Astrocyte (in vitro differentiated cells and primary cell): Measurements from ENCODE around the gene PSMB9. TPM values are rescaled to one million over a fixed set of nuclear protein-coding genes. Genes with fewer than 3 reads are reported as not detected.
A peak's percentile ranks its signal among the peaks of the same experiment; 100 is the strongest.

Source experiments
- DNase-seq: peaks from one replicate; pipeline ENCODE4 v3.0.0-alpha.2; 2010; ENCODE audit warnings: low read depth
- FAIRE-seq: peaks from 2 replicates; lab custom pipeline; 2011; peaks lifted over from hg19 to GRCh38; lab: Jason Lieb, UNC
- H2AFZ ChIP-seq: 2 replicates; pipeline ENCODE4 v1.6.0; 2012; ENCODE audit warnings: low read depth, low read length, inconsistent platforms
- H3K27ac ChIP-seq: 2 replicates; pipeline ENCODE4 v1.5.1; 2011; ENCODE audit warnings: low read depth, low read length, inconsistent platforms
- H3K27me3 ChIP-seq: 2 replicates; pipeline ENCODE4 v1.6.0; 2011; ENCODE audit warnings: low read length, inconsistent platforms; ENCODE audit not compliant: insufficient read depth
- H3K36me3 ChIP-seq: 2 replicates; pipeline ENCODE4 v1.5.1; 2011; ENCODE audit warnings: low read length, inconsistent platforms; ENCODE audit not compliant: insufficient read depth
- H3K4me1 ChIP-seq: 2 replicates; pipeline ENCODE4 v1.5.1; 2011; ENCODE audit warnings: low read length, inconsistent platforms; ENCODE audit not compliant: insufficient read depth
- H3K4me2 ChIP-seq: 2 replicates; pipeline ENCODE4 v1.6.0; 2012; ENCODE audit warnings: low read length, inconsistent platforms
- H3K4me3 ChIP-seq: 2 replicates; pipeline ENCODE4 v1.5.1; 2011; ENCODE audit warnings: low read depth, mild to moderate bottlenecking, low read length, inconsistent platforms; ENCODE audit not compliant: insufficient read depth
- H3K79me2 ChIP-seq: 2 replicates; pipeline ENCODE4 v1.6.0; 2012; ENCODE audit warnings: mild to moderate bottlenecking, low read length, inconsistent platforms; ENCODE audit not compliant: insufficient read depth
- H3K9ac ChIP-seq: 2 replicates; pipeline ENCODE4 v1.6.0; 2012; ENCODE audit warnings: mild to moderate bottlenecking, low read length, inconsistent platforms
- H3K9me3 ChIP-seq: 2 replicates; pipeline ENCODE4 v1.5.1; 2012; ENCODE audit warnings: low read depth, mild to moderate bottlenecking, low read length, inconsistent platforms; ENCODE audit not compliant: insufficient read depth
- H4K20me1 ChIP-seq: 2 replicates; pipeline ENCODE4 v1.6.0; 2012; ENCODE audit warnings: low read length, inconsistent platforms; ENCODE audit not compliant: insufficient read depth
- H3K27ac Mint-ChIP-seq: one replicate; pipeline ENCODE4 v1.8.0; 2021; ENCODE audit warnings: mild to moderate bottlenecking, mixed read lengths; ENCODE audit not compliant: unreplicated experiment
- H3K27me3 Mint-ChIP-seq: one replicate; pipeline ENCODE4 v1.8.0; 2021; ENCODE audit warnings: low read depth, mixed read lengths; ENCODE audit not compliant: unreplicated experiment
- H3K36me3 Mint-ChIP-seq: one replicate; pipeline ENCODE4 v1.8.0; 2021; ENCODE audit warnings: low read depth, mixed read lengths; ENCODE audit not compliant: unreplicated experiment
- H3K4me1 Mint-ChIP-seq: one replicate; pipeline ENCODE4 v1.8.0; 2021; ENCODE audit warnings: low read depth, mixed read lengths; ENCODE audit not compliant: unreplicated experiment
- H3K4me3 Mint-ChIP-seq: one replicate; pipeline ENCODE4 v1.8.0; 2021; ENCODE audit warnings: mild to moderate bottlenecking, moderate library complexity, mixed read lengths; ENCODE audit not compliant: unreplicated experiment
- H3K9me3 Mint-ChIP-seq: one replicate; pipeline ENCODE4 v1.8.0; 2021; ENCODE audit warnings: mild to moderate bottlenecking, mixed read lengths; ENCODE audit not compliant: unreplicated experiment
- CTCF ChIP-seq: IDR thresholded peaks from 2 replicates; pipeline ENCODE4 v1.5.1; 2011; ENCODE audit warnings: low read depth, mild to moderate bottlenecking, inconsistent platforms, low read length, moderate library complexity; ENCODE audit not compliant: insufficient read depth
- EZH2 ChIP-seq: IDR thresholded peaks from 2 replicates; pipeline ENCODE4 v1.6.1; 2012; ENCODE audit warnings: mild to moderate bottlenecking, low read length, inconsistent platforms; ENCODE audit not compliant: insufficient read depth
- total RNA-seq: library from RNA; stranded (reverse); gene quantifications from 2 replicates; pipeline ENCODE4 v1.2.1, GENCODE V29; 2021

Gene PSMB9
- total RNA-seq, 1 donor from 2014 or later = 34.1 TPM

DNA sequence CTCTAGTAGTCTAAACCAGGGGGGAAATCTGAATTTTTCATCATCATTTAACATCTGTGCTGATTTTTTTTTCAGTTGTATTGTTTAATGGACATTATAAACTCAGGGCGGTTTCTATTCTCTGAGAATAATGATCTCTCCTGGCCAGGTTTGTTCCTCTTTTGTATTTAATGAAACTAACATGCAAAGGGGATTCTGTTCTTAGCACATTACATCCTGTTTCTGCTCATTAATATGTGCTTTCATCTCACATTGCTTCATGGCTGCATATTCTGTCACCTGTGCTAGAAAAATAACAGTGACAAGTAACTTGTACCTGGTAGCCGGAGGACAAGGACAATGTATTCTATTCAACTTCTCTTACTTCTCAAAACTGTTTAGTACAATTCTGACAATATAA lies 38.0 kb upstream of the PSMB9 start:
- Histone ChIP-seq H3K9me3 (no peaks in the 10 kb centered on the region), H4K20me1 (no peaks in the 10 kb centered on the region), H3K9ac (no peak overlapping the region), H3K36me3 (no peaks in the 10 kb centered on the region), H3K4me1 (peaks cover 6% of the 10 kb centered on the region), H3K27me3 (no peaks in the 10 kb centered on the region), H3K27ac (no peak overlapping the region), H2AFZ (no peak overlapping the region), H3K4me3 (no peak overlapping the region), H3K79me2 (no peaks in the 10 kb centered on the region), H3K4me2 (no peak overlapping the region)
- H3K27ac Mint-ChIP-seq = no peak overlapping the region
- no peaks in the 10 kb centered on the region for H3K27me3 Mint-ChIP-seq
- no peak for FAIRE-seq
- no peak for DNase-seq
- TF ChIP-seq CTCF = no peak
- no peak for TF ChIP-seq EZH2
- no peak overlapping the region for H3K4me3 Mint-ChIP-seq
- H3K36me3 Mint-ChIP-seq = peaks cover 2% of the 10 kb centered on the region
- H3K4me1 Mint-ChIP-seq = peaks cover 31% of the 10 kb centered on the region
- peaks cover 6% of the 10 kb centered on the region for H3K9me3 Mint-ChIP-seq

DNA sequence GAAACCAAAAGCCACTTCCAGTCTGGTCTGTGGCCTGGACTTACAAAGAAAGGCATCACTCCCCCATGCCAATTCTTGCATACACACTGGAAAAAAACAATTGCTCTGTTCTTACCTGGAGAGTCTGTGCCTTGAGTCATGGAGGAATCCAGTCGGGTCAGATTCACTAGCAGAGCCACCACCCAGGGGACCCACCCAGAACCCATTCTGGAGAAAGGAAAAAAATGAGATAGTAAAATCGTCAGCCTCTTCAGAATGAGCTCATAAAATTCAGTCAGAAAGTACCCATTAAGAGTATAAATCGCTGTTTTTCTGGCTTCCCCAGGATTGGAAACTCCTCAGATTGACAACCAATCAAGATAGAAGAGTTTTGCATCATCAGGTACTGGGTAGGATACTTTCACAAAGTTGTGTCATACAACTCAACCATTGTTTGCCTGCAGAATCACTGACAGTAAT lies 37.2 kb upstream of the PSMB9 start, which contains the start of gene HLA-DOB:
Gene HLA-DOB, minus strand, starts transcription at position 257 of the 459 bp plus-strand sequence. Its CDS starts 51 bp downstream, at position 206.
- Mint-ChIP-seq H3K4me3 (no peak within 1 kb of the TSS), H3K27me3 (no peaks in the 10 kb centered on the region), H3K9me3 (peaks cover 6% of the 10 kb centered on the region), H3K36me3 (peaks cover 2% of the 10 kb centered on the region), H3K4me1 (peaks cover 31% of the 10 kb centered on the region), H3K27ac (no peak within 1 kb of the TSS)
- Histone ChIP-seq H3K27ac (no peak within 1 kb of the TSS), H3K36me3 (no peaks in the 10 kb centered on the region), H3K27me3 (no peaks in the 10 kb centered on the region), H3K9me3 (no peaks in the 10 kb centered on the region), H3K79me2 (no peaks in the 10 kb centered on the region), H3K4me3 (no peak within 1 kb of the TSS), H3K4me1 (peaks cover 6% of the 10 kb centered on the region), H3K9ac (no peak within 1 kb of the TSS), H2AFZ (no peak within 1 kb of the TSS), H4K20me1 (no peaks in the 10 kb centered on the region), H3K4me2 (no peak within 1 kb of the TSS)
- no peak for TF ChIP-seq EZH2
- TF ChIP-seq CTCF = no peak
- DNase-seq (no peak), FAIRE-seq (no peak)

- Mint-ChIP-seq H3K27ac (peak overlapping the region; percentile 10), H3K36me3 (no peaks in the 10 kb centered on the region), H3K4me1 (peaks cover 31% of the 10 kb centered on the region), H3K4me3 (no peak overlapping the region), H3K27me3 (no peaks in the 10 kb centered on the region), H3K9me3 (no peaks in the 10 kb centered on the region)
- no peak overlapping the region for H2AFZ ChIP-seq
- no peaks in the 10 kb centered on the region for H4K20me1 ChIP-seq
- FAIRE-seq (no peak), DNase-seq (no peak)
- TF ChIP-seq CTCF (no peak), EZH2 (no peak)
- peaks cover 6% of the 10 kb centered on the region for H3K4me1 ChIP-seq
- H3K27ac ChIP-seq = no peak overlapping the region
- no peak overlapping the region for H3K4me3 ChIP-seq
- H3K9ac ChIP-seq = no peak overlapping the region
- no peaks in the 10 kb centered on the region for H3K9me3 ChIP-seq
- H3K79me2 ChIP-seq = no peaks in the 10 kb centered on the region
- H3K27me3 ChIP-seq = no peaks in the 10 kb centered on the region
- H3K4me2 ChIP-seq = no peak overlapping the region
- no peaks in the 10 kb centered on the region for H3K36me3 ChIP-seq
These were observed 35.1 kb upstream of the PSMB9 start for GRCh38 chr6:32818867-32819266.
